Astrocyte (in vitro differentiated cells and primary cell): ENCODE data around the gene CLCN3. TPM values are rescaled to one million over a fixed set of nuclear protein-coding genes. Genes with fewer than 3 reads are reported as not detected.

Experiments used
- DNase-seq: peaks from one replicate; pipeline ENCODE4 v3.0.0-alpha.2; 2010; ENCODE audit warnings: low read depth
- FAIRE-seq: peaks from 2 replicates; lab custom pipeline; 2011; peaks lifted over from hg19 to GRCh38; lab: Jason Lieb, UNC
- H2AFZ ChIP-seq: 2 replicates; pipeline ENCODE4 v1.6.0; 2012; ENCODE audit warnings: low read depth, low read length, inconsistent platforms
- H3K27ac ChIP-seq: 2 replicates; pipeline ENCODE4 v1.5.1; 2011; ENCODE audit warnings: low read depth, low read length, inconsistent platforms
- H3K27me3 ChIP-seq: 2 replicates; pipeline ENCODE4 v1.6.0; 2011; ENCODE audit warnings: low read length, inconsistent platforms; ENCODE audit not compliant: insufficient read depth
- H3K36me3 ChIP-seq: 2 replicates; pipeline ENCODE4 v1.5.1; 2011; ENCODE audit warnings: low read length, inconsistent platforms; ENCODE audit not compliant: insufficient read depth
- H3K4me1 ChIP-seq: 2 replicates; pipeline ENCODE4 v1.5.1; 2011; ENCODE audit warnings: low read length, inconsistent platforms; ENCODE audit not compliant: insufficient read depth
- H3K4me2 ChIP-seq: 2 replicates; pipeline ENCODE4 v1.6.0; 2012; ENCODE audit warnings: low read length, inconsistent platforms
- H3K4me3 ChIP-seq: 2 replicates; pipeline ENCODE4 v1.5.1; 2011; ENCODE audit warnings: low read depth, mild to moderate bottlenecking, low read length, inconsistent platforms; ENCODE audit not compliant: insufficient read depth
- H3K79me2 ChIP-seq: 2 replicates; pipeline ENCODE4 v1.6.0; 2012; ENCODE audit warnings: mild to moderate bottlenecking, low read length, inconsistent platforms; ENCODE audit not compliant: insufficient read depth
- H3K9ac ChIP-seq: 2 replicates; pipeline ENCODE4 v1.6.0; 2012; ENCODE audit warnings: mild to moderate bottlenecking, low read length, inconsistent platforms
- H3K9me3 ChIP-seq: 2 replicates; pipeline ENCODE4 v1.5.1; 2012; ENCODE audit warnings: low read depth, mild to moderate bottlenecking, low read length, inconsistent platforms; ENCODE audit not compliant: insufficient read depth
- H4K20me1 ChIP-seq: 2 replicates; pipeline ENCODE4 v1.6.0; 2012; ENCODE audit warnings: low read length, inconsistent platforms; ENCODE audit not compliant: insufficient read depth
- H3K27ac Mint-ChIP-seq: one replicate; pipeline ENCODE4 v1.8.0; 2021; ENCODE audit warnings: mild to moderate bottlenecking, mixed read lengths; ENCODE audit not compliant: unreplicated experiment
- H3K27me3 Mint-ChIP-seq: one replicate; pipeline ENCODE4 v1.8.0; 2021; ENCODE audit warnings: low read depth, mixed read lengths; ENCODE audit not compliant: unreplicated experiment
- H3K36me3 Mint-ChIP-seq: one replicate; pipeline ENCODE4 v1.8.0; 2021; ENCODE audit warnings: low read depth, mixed read lengths; ENCODE audit not compliant: unreplicated experiment
- H3K4me1 Mint-ChIP-seq: one replicate; pipeline ENCODE4 v1.8.0; 2021; ENCODE audit warnings: low read depth, mixed read lengths; ENCODE audit not compliant: unreplicated experiment
- H3K4me3 Mint-ChIP-seq: one replicate; pipeline ENCODE4 v1.8.0; 2021; ENCODE audit warnings: mild to moderate bottlenecking, moderate library complexity, mixed read lengths; ENCODE audit not compliant: unreplicated experiment
- H3K9me3 Mint-ChIP-seq: one replicate; pipeline ENCODE4 v1.8.0; 2021; ENCODE audit warnings: mild to moderate bottlenecking, mixed read lengths; ENCODE audit not compliant: unreplicated experiment
- EZH2 ChIP-seq: IDR thresholded peaks from 2 replicates; pipeline ENCODE4 v1.6.1; 2012; ENCODE audit warnings: mild to moderate bottlenecking, low read length, inconsistent platforms; ENCODE audit not compliant: insufficient read depth
- total RNA-seq: library from RNA; stranded (reverse); gene quantifications from 2 replicates; pipeline ENCODE4 v1.2.1, GENCODE V29; 2021
- TF ChIP-seq, protein P1 (sequence below): IDR thresholded peaks from 2 replicates; pipeline ENCODE4 v1.5.1; 2011; ENCODE audit warnings: low read depth, mild to moderate bottlenecking, inconsistent platforms, low read length, moderate library complexity; ENCODE audit not compliant: insufficient read depth

Gene CLCN3
- total RNA-seq, 1 donor from 2014 or later, result 51.1 TPM

DNA sequence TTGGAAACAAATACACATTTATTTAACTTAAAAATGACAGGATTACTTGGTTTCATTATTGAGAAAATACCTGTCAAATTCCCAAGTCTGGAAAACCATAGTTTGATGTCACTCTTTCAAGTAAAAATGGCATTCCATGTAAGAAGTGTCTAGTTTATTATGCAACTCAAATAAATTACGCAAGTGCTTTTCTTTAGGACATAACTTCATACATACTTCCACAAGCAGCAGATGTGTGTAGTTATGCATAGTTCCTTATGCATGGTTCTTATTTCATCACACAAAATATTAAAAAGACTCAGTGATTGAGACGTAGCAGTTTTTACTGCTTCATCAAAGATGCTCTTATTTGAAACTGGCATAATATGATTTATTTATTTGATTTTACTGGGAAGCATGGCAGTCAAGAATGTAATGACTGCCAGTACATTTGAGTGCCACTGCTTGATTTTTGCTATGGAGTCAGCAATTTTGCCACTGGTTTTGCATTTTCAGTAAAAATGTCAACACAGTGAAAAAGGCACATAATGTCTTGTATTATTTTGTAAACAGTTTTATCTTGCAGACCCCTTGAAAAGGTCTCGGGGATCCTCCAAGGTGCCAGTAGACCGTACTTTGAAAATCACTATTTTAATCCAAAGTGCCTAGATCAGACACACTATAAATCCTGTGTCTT lies 62.1 kb downstream of the CLCN3 start:
- Mint-ChIP-seq H3K36me3 (peaks cover 8% of the 10 kb centered on the region), H3K27me3 (no peaks in the 10 kb centered on the region), H3K9me3 (no peaks in the 10 kb centered on the region), H3K4me1 (no peaks in the 10 kb centered on the region), H3K4me3 (no peak overlapping the region), H3K27ac (no peak overlapping the region)
- TF ChIP-seq, protein P1, sequence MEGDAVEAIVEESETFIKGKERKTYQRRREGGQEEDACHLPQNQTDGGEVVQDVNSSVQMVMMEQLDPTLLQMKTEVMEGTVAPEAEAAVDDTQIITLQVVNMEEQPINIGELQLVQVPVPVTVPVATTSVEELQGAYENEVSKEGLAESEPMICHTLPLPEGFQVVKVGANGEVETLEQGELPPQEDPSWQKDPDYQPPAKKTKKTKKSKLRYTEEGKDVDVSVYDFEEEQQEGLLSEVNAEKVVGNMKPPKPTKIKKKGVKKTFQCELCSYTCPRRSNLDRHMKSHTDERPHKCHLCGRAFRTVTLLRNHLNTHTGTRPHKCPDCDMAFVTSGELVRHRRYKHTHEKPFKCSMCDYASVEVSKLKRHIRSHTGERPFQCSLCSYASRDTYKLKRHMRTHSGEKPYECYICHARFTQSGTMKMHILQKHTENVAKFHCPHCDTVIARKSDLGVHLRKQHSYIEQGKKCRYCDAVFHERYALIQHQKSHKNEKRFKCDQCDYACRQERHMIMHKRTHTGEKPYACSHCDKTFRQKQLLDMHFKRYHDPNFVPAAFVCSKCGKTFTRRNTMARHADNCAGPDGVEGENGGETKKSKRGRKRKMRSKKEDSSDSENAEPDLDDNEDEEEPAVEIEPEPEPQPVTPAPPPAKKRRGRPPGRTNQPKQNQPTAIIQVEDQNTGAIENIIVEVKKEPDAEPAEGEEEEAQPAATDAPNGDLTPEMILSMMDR, result no peak
- no peak for TF ChIP-seq EZH2
- H3K79me2 ChIP-seq, result no peaks in the 10 kb centered on the region
- no peaks in the 10 kb centered on the region for H4K20me1 ChIP-seq
- H2AFZ ChIP-seq, result no peak overlapping the region
- no peak for FAIRE-seq
- H3K4me2 ChIP-seq, result no peak overlapping the region
- no peak for DNase-seq
- no peaks in the 10 kb centered on the region for H3K27me3 ChIP-seq
- H3K36me3 ChIP-seq, result peaks cover 2% of the 10 kb centered on the region
- no peak overlapping the region for H3K4me3 ChIP-seq
- no peaks in the 10 kb centered on the region for H3K4me1 ChIP-seq
- no peaks in the 10 kb centered on the region for H3K9me3 ChIP-seq
- no peak overlapping the region for H3K9ac ChIP-seq
- H3K27ac ChIP-seq, result no peak overlapping the region

DNA sequence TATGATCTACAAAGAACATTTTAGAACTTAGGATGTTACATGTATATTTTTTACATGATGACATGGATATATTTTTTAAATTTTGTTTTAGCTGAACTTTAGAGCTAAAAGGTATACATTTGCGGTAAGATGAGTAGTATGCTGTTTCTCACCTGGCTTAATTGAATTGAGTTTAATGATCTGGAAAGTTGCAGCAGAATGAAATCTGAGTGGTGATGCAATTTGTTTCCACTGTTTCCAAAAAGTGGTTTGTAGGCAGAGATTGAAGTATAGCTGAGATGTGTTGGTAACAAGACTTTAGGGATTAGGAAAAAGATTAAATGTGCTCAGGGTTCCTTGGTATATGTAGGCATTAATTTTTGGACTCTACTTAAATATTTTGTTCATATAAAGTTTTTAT lies 69.3 kb downstream of the CLCN3 start:
- Mint-ChIP-seq H3K27me3 (no peaks in the 10 kb centered on the region), H3K36me3 (peaks cover 8% of the 10 kb centered on the region), H3K9me3 (no peaks in the 10 kb centered on the region), H3K27ac (no peak overlapping the region), H3K4me3 (no peak overlapping the region), H3K4me1 (no peaks in the 10 kb centered on the region)
- H3K27me3 ChIP-seq, result no peaks in the 10 kb centered on the region
- DNase-seq, result no peak
- H3K4me1 ChIP-seq, result no peaks in the 10 kb centered on the region
- no peak overlapping the region for H3K4me2 ChIP-seq
- no peaks in the 10 kb centered on the region for H3K79me2 ChIP-seq
- peaks cover 11% of the 10 kb centered on the region for H3K36me3 ChIP-seq
- TF ChIP-seq, protein P1, result no peak
- no peak for TF ChIP-seq EZH2
- no peak for FAIRE-seq
- H4K20me1 ChIP-seq, result no peaks in the 10 kb centered on the region
- no peak overlapping the region for H3K4me3 ChIP-seq
- no peak overlapping the region for H3K27ac ChIP-seq
- H2AFZ ChIP-seq, result no peak overlapping the region
- no peaks in the 10 kb centered on the region for H3K9me3 ChIP-seq
- no peak overlapping the region for H3K9ac ChIP-seq

DNA sequence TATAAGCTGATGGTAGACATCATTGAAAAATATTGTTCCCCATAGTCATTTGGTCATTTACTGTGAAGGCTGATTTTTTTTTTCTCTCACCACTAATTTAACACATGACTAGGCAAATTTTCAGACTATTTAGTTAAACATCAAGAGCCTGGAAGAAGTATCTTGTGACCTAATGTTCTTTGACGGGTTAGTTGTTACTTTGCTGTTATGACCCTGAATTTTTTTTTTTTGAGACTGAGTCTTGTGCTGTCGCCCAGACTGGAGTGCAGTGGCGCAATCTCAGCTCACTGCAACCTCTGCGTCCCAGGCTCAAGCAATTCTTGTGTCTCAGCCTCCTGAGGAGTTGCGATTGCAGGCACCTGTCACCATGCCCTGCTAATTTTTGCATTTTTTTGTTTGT lies 70.4 kb downstream of the CLCN3 start:
- Mint-ChIP-seq H3K27ac (no peak overlapping the region), H3K27me3 (no peaks in the 10 kb centered on the region), H3K4me3 (no peak overlapping the region), H3K4me1 (no peaks in the 10 kb centered on the region), H3K9me3 (no peaks in the 10 kb centered on the region), H3K36me3 (peaks cover 8% of the 10 kb centered on the region)
- Histone ChIP-seq H3K36me3 (peaks cover 11% of the 10 kb centered on the region), H2AFZ (no peak overlapping the region), H3K4me1 (no peaks in the 10 kb centered on the region), H3K9ac (no peak overlapping the region), H3K27me3 (no peaks in the 10 kb centered on the region), H3K4me2 (no peak overlapping the region), H3K4me3 (no peak overlapping the region), H3K9me3 (no peaks in the 10 kb centered on the region), H3K27ac (no peak overlapping the region), H3K79me2 (no peaks in the 10 kb centered on the region), H4K20me1 (no peaks in the 10 kb centered on the region)
- FAIRE-seq (no peak), DNase-seq (no peak)
- TF ChIP-seq, protein P1, result no peak
- TF ChIP-seq EZH2, result no peak
